Spleen (tissue), 11 donors: ENCODE measurements around the gene ANKRD16. TPM values are rescaled to one million over a fixed set of nuclear protein-coding genes. Genes with fewer than 3 reads are reported as not detected.
A peak's percentile ranks its signal among the peaks of the same experiment; 100 is the strongest.

ENCODE experiments used
- DNase-seq: peaks from one replicate; pipeline ENCODE4 v3.0.0-alpha.2; 2020
- H3K27ac ChIP-seq, 8 donors: fragments of 200-600 bp; sonication (generic) in 7 of 8; 1 replicate in 4 of 8; 2 replicates in 4 of 8; pipeline versions ENCODE4 v1.5.0 to v1.8.0; 2016 to 2021; ENCODE audit warnings: inconsistent platforms in 4 of 8, mild to moderate bottlenecking in 4 of 8, moderate library complexity in 1 of 8
- H3K27me3 ChIP-seq, 7 donors: fragments of 200-600 bp; sonication (generic) in 6 of 7; replicated peaks in 1 of 7; 1 replicate in 4 of 7; 2 replicates in 3 of 7; pipeline versions ENCODE4 v1.5.0 to v1.8.0; 2016 to 2021; ENCODE audit warnings: inconsistent platforms in 3 of 7, mild to moderate bottlenecking in 1 of 7
- H3K36me3 ChIP-seq, 6 donors: fragments of 200-600 bp; sonication (generic) in 5 of 6; 1 replicate in 4 of 6; 2 replicates in 2 of 6; pipeline versions ENCODE4 v1.5.0 to v1.8.0; 2016 to 2021; ENCODE audit warnings: inconsistent platforms in 2 of 6
- H3K4me1 ChIP-seq, 6 donors: fragments of 200-600 bp; sonication (generic) in 5 of 6; 1 replicate in 3 of 6; 2 replicates in 3 of 6; pipeline versions ENCODE4 v1.5.0 to v1.8.0; 2016 to 2021; ENCODE audit warnings: inconsistent platforms in 3 of 6
- H3K4me3 ChIP-seq, 8 donors: fragments of 200-600 bp; sonication (generic) in 7 of 8; 1 replicate in 4 of 8; 2 replicates in 4 of 8; pipeline versions ENCODE4 v1.5.0 to v1.8.0; 2016 to 2021; ENCODE audit warnings: inconsistent platforms in 4 of 8, mild to moderate bottlenecking in 4 of 8, moderate library complexity in 2 of 8
- H3K9me3 ChIP-seq, 8 donors: fragments of 200-600 bp; sonication (generic) in 7 of 8; 1 replicate in 4 of 8; 2 replicates in 4 of 8; pipeline versions ENCODE4 v1.5.0 to v1.8.0; 2016 to 2021; ENCODE audit warnings: inconsistent platforms in 4 of 8
- POLR2A ChIP-seq, 3 donors: fragments of 450-650 bp; IDR thresholded peaks; one replicate each; pipeline ENCODE4 v1.5.1; 2017; ENCODE audit warnings: antibody characterized with exemption in 3 of 3, mild to moderate bottlenecking in 1 of 3
- POLR2AphosphoS5 ChIP-seq, 3 donors: sonication (generic); formaldehyde crosslinking; IDR thresholded peaks; one replicate each; pipeline ENCODE4 v1.5.1; 2017; ENCODE audit warnings: antibody characterized with exemption in 3 of 3
- WGBS, 5 donors: extraction: QIAGEN DNeasy Blood & Tissue Kit in 3 of 5; methylation state at CpG; one replicate each; pipeline versions ENCODE4 v1.1.5 to v1.1.7; 2013 to 2018; 5-methylcytosine and 5-hydroxymethylcytosine counted together
- intact Hi-C: fragments of 100-400 bp; cut with DNase I; formaldehyde crosslinking; loops from one replicate; pipeline ENCODE4 v1.15.0; 2023; ENCODE audit warnings: low total_unique reads
- polyA plus RNA-seq, 3 donors: library from polyadenylated mRNA; stranded (reverse); fragments of 200-250 nt; gene quantifications; one replicate each; pipeline ENCODE4 v1.2.1, GENCODE V29; 2013
- total RNA-seq, 7 donors: library from RNA; depleted of rRNA in 3 of 7; stranded (reverse); fragments of >200 nt in 3 of 7; fragmentation: NEBNext Ultra II Directional in 4 of 7; extraction: Animal tissue kit (Norgen Biotek cat#: 25700) in 4 of 7; gene quantifications; one replicate each; pipeline versions ENCODE4 v1.1.0 to v1.2.1, GENCODE V29; 2016 to 2021
- TF ChIP-seq, protein P1 (sequence below), 11 experiments: fragments of 200-600 bp in 7 of 11; fragments of 450-650 bp in 4 of 11; sonication (generic) in 4 of 11; IDR thresholded peaks in 8 of 11; conservative IDR thresholded peaks in 3 of 11; 1 replicate in 7 of 11; 2 replicates in 4 of 11; pipeline versions ENCODE4 v1.4.0 to v1.8.0; 2016 to 2021; ENCODE audit warnings: antibody characterized with exemption in 11 of 11, inconsistent platforms in 4 of 11, mild to moderate bottlenecking in 1 of 11
- donor health status: healthy with polysubstance abuse.
- donor health status: DM: no; HTN: no; CAD: no; lungs with moderate emphysema.
- donor health status: DM: no; HTN: no; CAD: no.
- donor health status: Bipolar disorder and iron deficiency.
- donor health status: healthy.
- donor health status: DM: no; HTN: no; CAD: no.
- donor health status: DM: yes; HTN: yes; CAD: no.

Gene ANKRD16
- total and polyA plus RNA-seq, 10 donors = 2.7 to 10.5 (median 6.3) TPM

DNA sequence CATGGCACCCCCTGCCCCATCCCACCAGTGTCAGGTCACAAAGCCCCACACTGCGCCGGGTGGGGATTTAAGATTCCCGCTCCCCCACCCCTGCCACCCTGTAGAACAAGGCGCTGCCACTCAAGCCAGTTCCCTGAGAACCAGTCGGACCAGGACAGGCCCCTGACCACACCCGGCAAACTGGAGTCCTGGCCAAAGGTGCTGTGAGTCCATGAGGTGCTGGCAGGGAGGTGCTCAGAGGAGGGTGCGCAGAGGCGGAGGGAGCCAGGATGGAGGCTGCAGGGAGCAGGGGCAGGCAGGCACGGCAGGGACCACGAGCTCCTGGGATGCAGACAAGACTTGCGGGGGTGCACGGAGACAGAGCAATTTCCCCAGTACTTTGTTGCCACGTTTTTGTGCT, 56.7 kb downstream of the ANKRD16 start:
- H3K27ac ChIP-seq = no peak overlapping the region
- 89 to 92% (median 90%) methylated on average over 13 of the region's 13 CpGs for WGBS, 5 donors
- DNase-seq = peak; percentile 51

DNA sequence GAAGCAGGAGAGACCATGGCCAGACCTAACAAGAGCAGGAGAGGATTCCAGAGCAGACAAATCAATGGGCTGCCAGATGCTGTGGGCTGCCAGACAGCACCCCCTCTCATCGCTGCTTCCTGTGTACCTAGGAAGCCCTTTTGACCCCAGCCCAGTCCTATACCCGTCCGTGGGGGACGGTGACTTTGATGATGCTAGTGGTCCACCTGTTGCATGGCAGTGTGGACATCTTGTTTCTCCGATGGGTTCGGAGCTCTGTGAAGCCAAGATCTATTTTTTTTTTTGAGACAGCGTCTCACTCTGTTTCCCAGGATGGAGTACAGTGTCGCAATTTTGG, 58.3 kb downstream of the ANKRD16 start:
- no peak for DNase-seq
- Histone ChIP-seq H3K27ac (no peak overlapping the region), H3K9me3 (no peaks in the 10 kb centered on the region), H3K4me3 (no peak overlapping the region), H3K36me3 (no peaks in the 10 kb centered on the region), H3K27me3 (no peaks in the 10 kb centered on the region), H3K4me1 (peaks cover 0 to 9% (median 0%) of the 10 kb centered on the region in 6 donors)
- TF ChIP-seq POLR2AphosphoS5 (IDR thresholded peaks at IDR 0.05) (no peak), POLR2A (IDR thresholded peaks at IDR 0.05) (no peak)
- TF ChIP-seq, protein P1, sequence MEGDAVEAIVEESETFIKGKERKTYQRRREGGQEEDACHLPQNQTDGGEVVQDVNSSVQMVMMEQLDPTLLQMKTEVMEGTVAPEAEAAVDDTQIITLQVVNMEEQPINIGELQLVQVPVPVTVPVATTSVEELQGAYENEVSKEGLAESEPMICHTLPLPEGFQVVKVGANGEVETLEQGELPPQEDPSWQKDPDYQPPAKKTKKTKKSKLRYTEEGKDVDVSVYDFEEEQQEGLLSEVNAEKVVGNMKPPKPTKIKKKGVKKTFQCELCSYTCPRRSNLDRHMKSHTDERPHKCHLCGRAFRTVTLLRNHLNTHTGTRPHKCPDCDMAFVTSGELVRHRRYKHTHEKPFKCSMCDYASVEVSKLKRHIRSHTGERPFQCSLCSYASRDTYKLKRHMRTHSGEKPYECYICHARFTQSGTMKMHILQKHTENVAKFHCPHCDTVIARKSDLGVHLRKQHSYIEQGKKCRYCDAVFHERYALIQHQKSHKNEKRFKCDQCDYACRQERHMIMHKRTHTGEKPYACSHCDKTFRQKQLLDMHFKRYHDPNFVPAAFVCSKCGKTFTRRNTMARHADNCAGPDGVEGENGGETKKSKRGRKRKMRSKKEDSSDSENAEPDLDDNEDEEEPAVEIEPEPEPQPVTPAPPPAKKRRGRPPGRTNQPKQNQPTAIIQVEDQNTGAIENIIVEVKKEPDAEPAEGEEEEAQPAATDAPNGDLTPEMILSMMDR (IDR thresholded peaks at IDR 0.05 in 8 of 11, conservative IDR thresholded peaks at IDR 0.05 in 3 of 11) = no peak
- intact Hi-C loops = no loop called here
- WGBS, 5 donors = 84 to 96% (median 89%) methylated on average over 8 of the region's 8 CpGs

More for the DNA sequence above, 56.7 kb downstream of the ANKRD16 start:
- Histone ChIP-seq H3K36me3 (no peaks in the 10 kb centered on the region), H3K27me3 (no peaks in the 10 kb centered on the region), H3K9me3 (no peaks in the 10 kb centered on the region), H3K4me3 (no peak overlapping the region), H3K4me1 (peaks cover 0 to 10% (median 0%) of the 10 kb centered on the region in 6 donors)
- TF ChIP-seq POLR2AphosphoS5 (IDR thresholded peaks at IDR 0.05) = no peak
- no peak for TF ChIP-seq POLR2A (IDR thresholded peaks at IDR 0.05)
- TF ChIP-seq, protein P1 (IDR thresholded peaks at IDR 0.05 in 8 of 11, conservative IDR thresholded peaks at IDR 0.05 in 3 of 11) = no peak
- intact Hi-C loops = no loop called here

DNA sequence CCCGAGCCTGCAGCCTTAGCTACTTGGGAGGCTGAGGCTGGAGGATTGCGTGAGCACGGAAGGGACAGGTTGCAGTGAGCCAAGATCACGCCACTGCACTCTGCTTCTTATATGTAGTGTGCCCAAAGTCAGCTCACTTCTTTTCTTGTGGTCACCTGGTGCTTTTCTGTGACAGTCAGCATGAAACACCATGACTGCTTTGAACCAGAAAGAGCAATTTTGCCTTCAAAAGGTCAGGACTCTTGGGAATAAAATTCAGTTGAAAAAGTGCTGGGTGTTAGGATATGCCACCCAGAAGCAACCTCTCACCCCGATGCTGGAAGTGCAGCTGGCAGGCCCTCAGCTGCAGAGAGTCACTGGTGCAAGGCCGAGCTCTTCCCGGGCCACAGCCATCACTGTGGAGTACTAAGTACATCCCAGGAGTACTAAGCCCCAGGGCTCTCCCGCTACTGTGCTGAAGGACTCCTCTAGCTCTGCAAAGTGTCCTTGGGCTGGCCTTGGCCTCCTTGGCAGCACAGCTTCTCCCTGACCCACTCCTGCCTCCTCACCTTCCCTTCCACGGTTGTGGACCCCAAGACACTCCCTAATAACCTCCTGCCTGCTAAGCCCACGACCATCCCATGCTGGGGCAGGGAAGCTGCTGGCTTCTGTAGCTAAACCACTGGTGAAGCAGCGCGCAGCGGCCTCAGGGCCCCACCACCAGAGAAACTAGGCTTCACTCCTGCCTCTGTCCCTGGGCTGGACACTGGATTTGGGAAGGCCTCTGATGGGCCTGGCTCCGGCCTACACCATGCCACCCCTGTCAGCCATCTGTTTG, 58.9 kb downstream of the ANKRD16 start:
- DNase-seq = no peak
- WGBS, 5 donors = 75 to 86% (median 81%) methylated on average over 14 of the region's 14 CpGs
- H3K4me3 ChIP-seq = no peak overlapping the region

DNA sequence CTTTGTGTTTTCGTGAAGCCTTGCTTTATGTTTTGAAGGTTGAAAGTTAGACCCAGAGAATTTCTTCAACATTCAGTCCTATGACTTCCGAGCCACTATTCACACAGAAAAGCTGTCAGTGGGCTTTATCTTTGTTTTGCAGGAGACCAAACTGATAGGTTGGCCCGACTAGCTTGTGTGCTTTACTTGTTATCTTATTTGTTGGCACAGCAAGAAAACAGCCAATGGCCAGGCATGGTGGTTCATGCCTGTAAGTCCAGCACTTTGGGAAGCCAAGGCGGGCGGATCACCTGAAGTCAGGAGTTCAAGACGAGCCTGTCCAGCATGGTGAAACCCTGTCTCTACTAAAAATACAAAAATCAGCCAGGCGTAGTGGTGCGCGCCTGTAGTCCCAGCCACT, 60.4 kb downstream of the ANKRD16 start:
- H3K36me3 ChIP-seq = no peaks in the 10 kb centered on the region
- no peaks in the 10 kb centered on the region for H3K27me3 ChIP-seq
- no peak overlapping the region for H3K27ac ChIP-seq
- H3K9me3 ChIP-seq = no peaks in the 10 kb centered on the region
- H3K4me3 ChIP-seq = no peak overlapping the region
- H3K4me1 ChIP-seq = peaks cover 0 to 9% (median 0%) of the 10 kb centered on the region in 6 donors
- no peak for DNase-seq
- 87 to 95% (median 93%) methylated on average over 9 of the region's 9 CpGs for WGBS, 5 donors
- TF ChIP-seq, protein P1 (IDR thresholded peaks at IDR 0.05 in 8 of 11, conservative IDR thresholded peaks at IDR 0.05 in 3 of 11) = no peak
- TF ChIP-seq POLR2AphosphoS5 (IDR thresholded peaks at IDR 0.05) (no peak), POLR2A (IDR thresholded peaks at IDR 0.05) (no peak)
- intact Hi-C loops = no loop called here

More for the DNA sequence above, 58.9 kb downstream of the ANKRD16 start:
- H3K36me3 ChIP-seq = no peaks in the 10 kb centered on the region
- H3K27me3 ChIP-seq = no peaks in the 10 kb centered on the region
- TF ChIP-seq, protein P1 (IDR thresholded peaks at IDR 0.05 in 8 of 11, conservative IDR thresholded peaks at IDR 0.05 in 3 of 11) = no peak
- TF ChIP-seq POLR2A (IDR thresholded peaks at IDR 0.05) (no peak), POLR2AphosphoS5 (IDR thresholded peaks at IDR 0.05) (no peak)
- no peak overlapping the region for H3K27ac ChIP-seq
- H3K9me3 ChIP-seq = no peaks in the 10 kb centered on the region
- intact Hi-C loops = no loop called here
- peaks cover 0 to 9% (median 0%) of the 10 kb centered on the region in 6 donors for H3K4me1 ChIP-seq
